GM12878 (cell line): ENCODE results near the gene IDI2. TPM values are rescaled to one million over a fixed set of nuclear protein-coding genes. Genes with fewer than 3 reads are reported as not detected.

Experiments used
- ATAC-seq: fragments of 200-7000 bp; cut with Tn5 transposase; 3 replicates; pipeline ENCODE4 v1.9.1; 2020; ENCODE audit warnings: mild to moderate bottlenecking, moderate library complexity
- BruUV-seq: library from RNA; stranded (reverse); fragments of 400-500 nt; replicated peaks from 2 replicates; lab custom pipeline; 2021; lab: Mats Ljungman, UMichigan
- CTCF ChIA-PET: fragments of 300-600 bp; sonication (Branson Sonifier 250); formaldehyde crosslinking; extraction: SDS; loops from one replicate; lab custom pipeline; 2021; ENCODE audit warnings: inconsistent platforms; lab: Yijun Ruan, JAX
- POLR2A ChIA-PET: fragments of 350-600 bp; formaldehyde crosslinking; extraction: SDS; loops from one replicate; lab custom pipeline; 2021; ENCODE audit warnings: inconsistent platforms; lab: Charles Lee
- RAD21 ChIA-PET: fragments of 300-600 bp; sonication (Branson Sonifier 250); formaldehyde crosslinking; loops from one replicate; lab custom pipeline; 2023; ENCODE audit warnings: antibody characterized with exemption; ENCODE audit not compliant: unreplicated experiment; lab: Charles Lee
- SMC1A ChIA-PET: fragments of 300-600 bp; sonication (Branson Sonifier 250); formaldehyde crosslinking; loops from one replicate; lab custom pipeline; 2023; ENCODE audit not compliant: unreplicated experiment, uncharacterized antibody; lab: Charles Lee
- DNase-seq: peaks from one replicate; pipeline ENCODE4 v3.0.0-alpha.2; 2011; ENCODE audit warnings: low read depth, low spot score
- FAIRE-seq: peaks from 3 replicates; lab custom pipeline; 2011; peaks lifted over from hg19 to GRCh38; lab: Jason Lieb, UNC
- H2AFZ ChIP-seq: 2 replicates; pipeline ENCODE4 v1.6.0; 2011; ENCODE audit warnings: low read depth, low read length, control low read depth; ENCODE audit not compliant: control insufficient read depth
- H3K27ac ChIP-seq: 2 replicates; pipeline ENCODE4 v1.5.1; 2011; ENCODE audit warnings: control low read depth; ENCODE audit not compliant: control insufficient read depth, insufficient read depth
- H3K27me3 ChIP-seq, 2 experiments: replicated peaks in 1 of 2; 2 replicates each; pipeline versions ENCODE4 v1.6.0 to v1.6.1; 2011; ENCODE audit warnings: low read length in 1 of 2; ENCODE audit not compliant: control insufficient read depth in 2 of 2, insufficient read depth in 2 of 2
- H3K36me3 ChIP-seq, 2 experiments: 2 replicates each; pipeline ENCODE4 v1.5.1; 2011; ENCODE audit warnings: low read length in 1 of 2; ENCODE audit not compliant: control insufficient read depth in 2 of 2, insufficient read depth in 2 of 2
- H3K4me1 ChIP-seq: 2 replicates; pipeline ENCODE4 v1.6.1; 2011; ENCODE audit warnings: mild to moderate bottlenecking, low read length, moderate library complexity, mixed read lengths; ENCODE audit not compliant: control insufficient read depth, insufficient read depth
- H3K4me2 ChIP-seq: 2 replicates; pipeline ENCODE4 v1.6.0; 2011; ENCODE audit warnings: control low read depth; ENCODE audit not compliant: control insufficient read depth, insufficient read depth
- H3K4me3 ChIP-seq: fragments of 200-600 bp; sonication (generic); 2 replicates; pipeline ENCODE4 v1.5.1; 2016
- H3K79me2 ChIP-seq: 2 replicates; pipeline ENCODE4 v1.6.0; 2011; ENCODE audit warnings: low read length; ENCODE audit not compliant: control insufficient read depth, insufficient read depth
- H3K9ac ChIP-seq: 2 replicates; pipeline ENCODE4 v1.8.0; 2011; ENCODE audit warnings: low read length, control low read depth, mixed read lengths; ENCODE audit not compliant: control insufficient read depth, insufficient read depth
- H3K9me3 ChIP-seq: replicated peaks from 3 replicates; pipeline ENCODE4 v1.5.1; 2011; ENCODE audit warnings: mild to moderate bottlenecking, low read length; ENCODE audit not compliant: control insufficient read depth, insufficient read depth
- H4K20me1 ChIP-seq: 2 replicates; pipeline ENCODE4 v1.6.0; 2011; ENCODE audit not compliant: control insufficient read depth, insufficient read depth
- ELK1 ChIP-seq: IDR thresholded peaks from 2 replicates; pipeline ENCODE4 v1.6.1; 2012; ENCODE audit warnings: low read depth, low read length, improper control_type of control experiment
- JUND ChIP-seq: IDR thresholded peaks from 2 replicates; pipeline ENCODE4 v1.6.1; 2012; ENCODE audit warnings: low read depth, mild to moderate bottlenecking, low read length, improper control_type of control experiment, moderate library complexity
- MTA2 ChIP-seq: fragments of 450-650 bp; IDR thresholded peaks from 2 replicates; pipeline ENCODE4 v1.6.1; 2016; ENCODE audit warnings: low read depth, mild to moderate bottlenecking, moderate library complexity
- MYC ChIP-seq: IDR thresholded peaks from 2 replicates; pipeline ENCODE4 v1.6.1; 2011; ENCODE audit warnings: mild to moderate bottlenecking, low read length, moderate library complexity, inconsistent platforms; ENCODE audit not compliant: insufficient read depth, insufficient replicate concordance, insufficient read length, severe bottlenecking
- RCOR1 ChIP-seq: conservative IDR thresholded peaks from 2 replicates; pipeline ENCODE4 v1.6.1; 2012; ENCODE audit warnings: low read depth, low read length, improper control_type of control experiment
- RUNX3 ChIP-seq: IDR thresholded peaks from 2 replicates; pipeline ENCODE4 v1.6.1; 2012; ENCODE audit warnings: low read length, inconsistent platforms
- SIN3A ChIP-seq: IDR thresholded peaks from 2 replicates; pipeline ENCODE4 v1.6.1; 2012; ENCODE audit warnings: low read depth, low read length, improper control_type of control experiment
- TAF1 ChIP-seq: IDR thresholded peaks from 2 replicates; pipeline ENCODE4 v1.6.1; 2011; ENCODE audit warnings: mild to moderate bottlenecking, low read depth, low read length, borderline replicate concordance
- WRNIP1 ChIP-seq: IDR thresholded peaks from 2 replicates; pipeline ENCODE4 v1.6.1; 2011; ENCODE audit warnings: low read depth, low read length, improper control_type of control experiment, borderline replicate concordance
- YBX1 ChIP-seq: fragments of 450-650 bp; IDR thresholded peaks from 2 replicates; pipeline ENCODE4 v1.6.1; 2016; ENCODE audit warnings: antibody characterized with exemption
- ZNF24 ChIP-seq: fragments of 450-650 bp; IDR thresholded peaks from 2 replicates; pipeline ENCODE4 v1.6.1; 2017; ENCODE audit warnings: antibody characterized with exemption, mild to moderate bottlenecking
- WGBS: methylation state at CpG from one replicate; pipeline ENCODE4 v1.1.6; 2016; ENCODE audit warnings: low lambda C conversion rate; ENCODE audit not compliant: insufficient replicate concordance, insufficient coverage; ENCODE audit errors: missing lambda C conversion rate; 5-methylcytosine and 5-hydroxymethylcytosine counted together
- in situ Hi-C: fragments of 300-500 bp; cut with MboI; formaldehyde crosslinking; loops from 9 replicates; pipeline ENCODE4 v1.14.3; 2018; ENCODE audit warnings: mixed read lengths
- intact Hi-C: fragments of 100-400 bp; cut with micrococcal nuclease; formaldehyde crosslinking; loops from one replicate; pipeline ENCODE4 v1.14.2; 2022; ENCODE audit not compliant: unreplicated experiment
- polyA plus RNA-seq, 11 experiments: library from polyadenylated mRNA; depleted of rRNA in 4 of 11; unstranded in 6 of 11; stranded (reverse) in 5 of 11; fragments of >200 nt; fragmentation: Nextera tagmentation in 4 of 11; fragmentation: Illumina TruSeq in 1 of 11; extraction: Ambion mirVana in 4 of 11; extraction: Trizol in 1 of 11; gene quantifications; 1 replicate in 1 of 11; 2 replicates in 10 of 11; pipeline versions ENCODE4 v1.2.1 to v1.2.3, GENCODE V29; 2011 to 2016; ENCODE audit warnings: inconsistent platforms in 2 of 11, missing spikeins in 2 of 11, low read depth in 1 of 11
- total RNA-seq, 4 experiments: library from RNA; depleted of rRNA in 3 of 4; stranded (reverse); fragments of >200 nt in 3 of 4; fragmentation: Illumina TruSeq in 1 of 4; extraction: Trizol in 1 of 4; gene quantifications; 2 replicates each; pipeline versions ENCODE4 v1.2.1 to v1.2.3, GENCODE V29; 2013 to 2021
- TF ChIP-seq, protein P1 (sequence below): fragments of 450-650 bp; IDR thresholded peaks from 2 replicates; pipeline ENCODE4 v1.6.1; 2017; ENCODE audit warnings: mild to moderate bottlenecking, low read depth, inconsistent platforms; ENCODE audit not compliant: poor library complexity, severe bottlenecking

Gene IDI2
- total and polyA plus RNA-seq, 10 of the 15 experiments (the other 5 are each of a cell fraction or from before 2014, with no cell fraction given): 0.06 TPM; not detected in 9

GRCh38 chr10:1033601-1034000, 7.9 kb upstream of the IDI2 start:
- FAIRE-seq (no peak), ATAC-seq (no peak), DNase-seq (no peak)
- Histone ChIP-seq H2AFZ (no peak overlapping the region), H3K4me3 (no peak overlapping the region), H3K9me3 (no peaks in the 10 kb centered on the region), H3K4me1 (peaks cover 4% of the 10 kb centered on the region; the same call in 1 of the 2 replicates), H3K27ac (no peak overlapping the region), H4K20me1 (no peaks in the 10 kb centered on the region), H3K79me2 (no peaks in the 10 kb centered on the region), H3K9ac (no peak overlapping the region), H3K4me2 (no peak overlapping the region), H3K36me3 (no peaks in the 10 kb centered on the region; a peak in 1 of 4 replicates), H3K27me3 (no peaks in the 10 kb centered on the region)
- ChIA-PET SMC1A (interaction anchor here (0.5 to 1.0 kb wide), 2 partner anchors 9 to 149 kb away, joined by 3 read pairs; no protein-coding TSS in a partner anchor), POLR2A (interaction anchor here (0.6 kb wide), 1 partner anchor 42 kb away, joined by 5 read pairs; no protein-coding TSS in a partner anchor), RAD21 (no interaction called here), CTCF (interaction anchor here (1.0 kb wide), 1 partner anchor 11 kb away, joined by 4 read pairs; no protein-coding TSS in a partner anchor)
- in situ Hi-C loops (no loop called here), intact Hi-C loops (no loop called here)
- 44% methylated on average over 1 of the region's 1 CpG for WGBS
- TF ChIP-seq TAF1: no peak
- no peak for TF ChIP-seq YBX1
- TF ChIP-seq WRNIP1: no peak
- TF ChIP-seq, protein P1, sequence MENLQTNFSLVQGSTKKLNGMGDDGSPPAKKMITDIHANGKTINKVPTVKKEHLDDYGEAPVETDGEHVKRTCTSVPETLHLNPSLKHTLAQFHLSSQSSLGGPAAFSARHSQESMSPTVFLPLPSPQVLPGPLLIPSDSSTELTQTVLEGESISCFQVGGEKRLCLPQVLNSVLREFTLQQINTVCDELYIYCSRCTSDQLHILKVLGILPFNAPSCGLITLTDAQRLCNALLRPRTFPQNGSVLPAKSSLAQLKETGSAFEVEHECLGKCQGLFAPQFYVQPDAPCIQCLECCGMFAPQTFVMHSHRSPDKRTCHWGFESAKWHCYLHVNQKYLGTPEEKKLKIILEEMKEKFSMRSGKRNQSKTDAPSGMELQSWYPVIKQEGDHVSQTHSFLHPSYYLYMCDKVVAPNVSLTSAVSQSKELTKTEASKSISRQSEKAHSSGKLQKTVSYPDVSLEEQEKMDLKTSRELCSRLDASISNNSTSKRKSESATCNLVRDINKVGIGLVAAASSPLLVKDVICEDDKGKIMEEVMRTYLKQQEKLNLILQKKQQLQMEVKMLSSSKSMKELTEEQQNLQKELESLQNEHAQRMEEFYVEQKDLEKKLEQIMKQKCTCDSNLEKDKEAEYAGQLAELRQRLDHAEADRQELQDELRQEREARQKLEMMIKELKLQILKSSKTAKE: no peak
- TF ChIP-seq ZNF24: no peak
- TF ChIP-seq RCOR1: no peak
- TF ChIP-seq RUNX3: no peak
- no peak for TF ChIP-seq JUND
- TF ChIP-seq SIN3A: no peak
- TF ChIP-seq MYC: no peak
- no peak for TF ChIP-seq ELK1
- no peak for TF ChIP-seq MTA2
- no TSS peak for BruUV-seq
